Sigmoid colon (tissue), 7 donors: ENCODE results near the gene EHMT1. TPM values are rescaled to one million over a fixed set of nuclear protein-coding genes. Genes with fewer than 3 reads are reported as not detected.
A peak's percentile ranks its signal among the peaks of the same experiment; 100 is the strongest.

Source experiments
- DNase-seq: peaks from one replicate; pipeline ENCODE4 v3.0.0-alpha.2; 2019
- H3K27ac ChIP-seq, 4 donors: fragments of 200-600 bp; sonication (generic); one replicate each; pipeline ENCODE4 v1.5.1; 2016 to 2019; ENCODE audit warnings: mild to moderate bottlenecking in 1 of 4
- H3K27me3 ChIP-seq, 3 donors: fragments of 200-600 bp; sonication (generic); one replicate each; pipeline ENCODE4 v1.5.1; 2019; ENCODE audit warnings: mild to moderate bottlenecking in 1 of 3
- H3K36me3 ChIP-seq, 4 donors: fragments of 200-600 bp; sonication (generic); one replicate each; pipeline ENCODE4 v1.5.1; 2016 to 2019
- H3K4me1 ChIP-seq, 4 donors: fragments of 200-600 bp; sonication (generic); one replicate each; pipeline ENCODE4 v1.5.1; 2017 to 2019
- H3K4me3 ChIP-seq, 4 donors: fragments of 200-600 bp; sonication (generic); one replicate each; pipeline ENCODE4 v1.5.1; 2017 to 2019; ENCODE audit warnings: mild to moderate bottlenecking in 2 of 4, moderate library complexity in 1 of 4
- H3K9me3 ChIP-seq, 4 donors: fragments of 200-600 bp in 3 of 4; sonication (generic) in 3 of 4; one replicate each; pipeline versions ENCODE4 v1.5.1 to v1.6.1; 2013 to 2019
- CTCF ChIP-seq, 4 experiments: fragments of 450-650 bp in 3 of 4; fragments of 200-600 bp in 1 of 4; IDR thresholded peaks; one replicate each; pipeline ENCODE4 v1.5.1; 2016 to 2019; ENCODE audit warnings: antibody characterized with exemption in 4 of 4, mild to moderate bottlenecking in 3 of 4, moderate library complexity in 2 of 4
- EP300 ChIP-seq, 4 donors: sonication (generic); formaldehyde crosslinking; IDR thresholded peaks; one replicate each; pipeline ENCODE4 v1.6.1; 2017; ENCODE audit warnings: antibody characterized with exemption in 4 of 4
- POLR2A ChIP-seq, 2 donors: fragments of 450-650 bp; IDR thresholded peaks; one replicate each; pipeline ENCODE4 v1.6.1; 2016; ENCODE audit warnings: antibody characterized with exemption in 2 of 2, mild to moderate bottlenecking in 2 of 2, moderate library complexity in 2 of 2
- POLR2AphosphoS5 ChIP-seq, 4 donors: sonication (generic); formaldehyde crosslinking; IDR thresholded peaks; one replicate each; pipeline ENCODE4 v1.6.1; 2017; ENCODE audit warnings: antibody characterized with exemption in 4 of 4
- WGBS, 2 donors: extraction: QIAGEN DNeasy Blood & Tissue Kit; methylation state at CpG; one replicate each; pipeline ENCODE4 v1.1.7; 2013; 5-methylcytosine and 5-hydroxymethylcytosine counted together
- intact Hi-C: fragments of 100-400 bp; cut with DNase I; formaldehyde crosslinking; loops from one replicate; pipeline ENCODE4 v1.15.1; 2023
- polyA plus RNA-seq, 3 donors: library from polyadenylated mRNA; stranded (reverse); fragments of 200-250 nt; gene quantifications; one replicate each; pipeline ENCODE4 v1.2.3, GENCODE V29; 2013
- total RNA-seq, 4 donors: library from RNA; depleted of rRNA; stranded (reverse); fragments of >200 nt; gene quantifications; one replicate each; pipeline ENCODE4 v1.1.0, GENCODE V29; 2016
- donor health status: healthy with polysubstance abuse.
- donor health status: Bipolar disorder and iron deficiency.
- donor health status: healthy.

EHMT1 gene
- total and polyA plus RNA-seq, 7 donors = 19.2 to 91.4 (median 60.4) TPM

- 81 to 87% methylated on average over 12 of the region's 12 CpGs for WGBS, 2 donors
- peaks cover 30 to 82% (median 44%) of the 10 kb centered on the region in 4 donors for H3K36me3 ChIP-seq
- H3K4me3 ChIP-seq = no peak overlapping the region
- no peaks in the 10 kb centered on the region for H3K9me3 ChIP-seq
- no peaks in the 10 kb centered on the region for H3K27me3 ChIP-seq
- H3K27ac ChIP-seq = no peak overlapping the region
- intact Hi-C loops = no loop called here
- no peak for DNase-seq
- TF ChIP-seq CTCF (IDR thresholded peaks at IDR 0.05) = no peak
- no peak for TF ChIP-seq POLR2A (IDR thresholded peaks at IDR 0.05)
- TF ChIP-seq POLR2AphosphoS5 (IDR thresholded peaks at IDR 0.05) = no peak
- no peak for TF ChIP-seq EP300 (IDR thresholded peaks at IDR 0.05)
- H3K4me1 ChIP-seq = no peaks in the 10 kb centered on the region
Measured at GRCh38 chr9:137784046-137784445, 165.2 kb downstream of the EHMT1 start.

- Histone ChIP-seq H3K36me3 (peaks cover 26 to 82% (median 39%) of the 10 kb centered on the region in 4 donors), H3K27ac (no peak overlapping the region), H3K9me3 (no peaks in the 10 kb centered on the region), H3K27me3 (no peaks in the 10 kb centered on the region), H3K4me1 (no peaks in the 10 kb centered on the region), H3K4me3 (no peak overlapping the region)
- 88% methylated on average over 20 of the region's 20 CpGs for WGBS, 2 donors
- intact Hi-C loops = no loop called here
- DNase-seq = peak; percentile 25
- no peak for TF ChIP-seq POLR2A (IDR thresholded peaks at IDR 0.05)
- no peak for TF ChIP-seq EP300 (IDR thresholded peaks at IDR 0.05)
- TF ChIP-seq CTCF (IDR thresholded peaks at IDR 0.05) = no peak
- no peak for TF ChIP-seq POLR2AphosphoS5 (IDR thresholded peaks at IDR 0.05)
Measured at GRCh38 chr9:137784641-137785513, 166.1 kb downstream of the EHMT1 start.

- H3K36me3 ChIP-seq = peaks cover 30 to 89% (median 42%) of the 10 kb centered on the region in 4 donors
- WGBS, 2 donors = 79 to 80% methylated on average over 16 of the region's 16 CpGs
- no peaks in the 10 kb centered on the region for H3K4me1 ChIP-seq
- DNase-seq = peak; percentile 43
- TF ChIP-seq EP300 (IDR thresholded peaks at IDR 0.05) = no peak
- TF ChIP-seq POLR2AphosphoS5 (IDR thresholded peaks at IDR 0.05) = no peak
- no peak for TF ChIP-seq CTCF (IDR thresholded peaks at IDR 0.05)
- no peak for TF ChIP-seq POLR2A (IDR thresholded peaks at IDR 0.05)
- H3K27ac ChIP-seq = no peak overlapping the region
- H3K9me3 ChIP-seq = no peaks in the 10 kb centered on the region
- H3K4me3 ChIP-seq = no peak overlapping the region
- intact Hi-C loops = no loop called here
- no peaks in the 10 kb centered on the region for H3K27me3 ChIP-seq
Measured at GRCh38 chr9:137785704-137786161, 166.9 kb downstream of the EHMT1 start.

- peak; percentile 53 for DNase-seq
- no peaks in the 10 kb centered on the region for H3K4me1 ChIP-seq
- H3K9me3 ChIP-seq = no peaks in the 10 kb centered on the region
- WGBS, 2 donors = 94 to 95% methylated on average over 19 of the region's 19 CpGs
- H3K36me3 ChIP-seq = peaks cover 27 to 94% (median 47%) of the 10 kb centered on the region in 4 donors
- H3K27ac ChIP-seq = no peak overlapping the region
- TF ChIP-seq CTCF (IDR thresholded peaks at IDR 0.05) (no peak), POLR2AphosphoS5 (IDR thresholded peaks at IDR 0.05) (no peak), EP300 (IDR thresholded peaks at IDR 0.05) (no peak), POLR2A (IDR thresholded peaks at IDR 0.05) (no peak)
- H3K4me3 ChIP-seq = no peak overlapping the region
- intact Hi-C loops = no loop called here
- no peaks in the 10 kb centered on the region for H3K27me3 ChIP-seq
Measured at GRCh38 chr9:137786511-137786920, 167.7 kb downstream of the EHMT1 start.
